Activated CD4-positive, alpha-beta memory T cell treated with anti-CD3 and anti-CD28 coated beads for 36 hours (primary cell): ENCODE results near the gene NIPA2. TPM values are rescaled to one million over a fixed set of nuclear protein-coding genes. Genes with fewer than 3 reads are reported as not detected.

Source experiments
- CTCF ChIA-PET: fragments of 350-600 bp; sonication (Branson Sonifier 250); formaldehyde crosslinking; loops from one replicate; lab custom pipeline; 2021; ENCODE audit warnings: antibody characterized with exemption, inconsistent platforms; lab: Charles Lee
- POLR2A ChIA-PET: fragments of 350-600 bp; sonication (Branson Sonifier 250); formaldehyde crosslinking; loops from one replicate; lab custom pipeline; 2021; ENCODE audit warnings: antibody characterized with exemption; lab: Charles Lee
- DNase-seq: peaks from one replicate; pipeline ENCODE4 v3.0.0-alpha.2; 2020
- H3K27ac Mint-ChIP-seq: one replicate; pipeline ENCODE4 v1.8.0; 2021; ENCODE audit warnings: mixed read lengths
- H3K27me3 Mint-ChIP-seq: one replicate; pipeline ENCODE4 v1.8.0; 2021; ENCODE audit warnings: mixed read lengths
- H3K36me3 Mint-ChIP-seq: one replicate; pipeline ENCODE4 v1.8.0; 2021; ENCODE audit warnings: mixed read lengths
- H3K4me1 Mint-ChIP-seq: one replicate; pipeline ENCODE4 v1.8.0; 2021; ENCODE audit warnings: low read depth, mixed read lengths
- H3K4me3 Mint-ChIP-seq: one replicate; pipeline ENCODE4 v1.8.0; 2021; ENCODE audit warnings: mild to moderate bottlenecking, mixed read lengths
- H3K9me3 Mint-ChIP-seq: one replicate; pipeline ENCODE4 v1.8.0; 2021; ENCODE audit warnings: mixed read lengths
- intact Hi-C: fragments of 100-400 bp; cut with micrococcal nuclease; formaldehyde crosslinking; loops from one replicate; pipeline ENCODE4 v1.15.1; 2023
- total RNA-seq, 2 experiments: library from RNA; stranded (reverse); gene quantifications; one replicate each; pipeline ENCODE4 v1.2.3, GENCODE V29; 2021

Gene NIPA2
- total RNA-seq, 2 experiments from 2014 or later: 70.5 TPM

- no peaks in the 10 kb centered on the region for H3K9me3 Mint-ChIP-seq
- H3K36me3 Mint-ChIP-seq: peaks cover 42% of the 10 kb centered on the region
- ChIA-PET CTCF (no interaction called here), POLR2A (no interaction called here)
- no peaks in the 10 kb centered on the region for H3K27me3 Mint-ChIP-seq
- H3K27ac Mint-ChIP-seq: no peak overlapping the region
- H3K4me3 Mint-ChIP-seq: no peak overlapping the region
- H3K4me1 Mint-ChIP-seq: no peaks in the 10 kb centered on the region
- intact Hi-C loops: no loop called here
- DNase-seq: no peak
Observed at GRCh38 chr15:22868928-22869327, 30.5 kb downstream of the NIPA2 start.

- H3K36me3 Mint-ChIP-seq: peaks cover 36% of the 10 kb centered on the region
- ChIA-PET POLR2A (no interaction called here), CTCF (no interaction called here)
- no peaks in the 10 kb centered on the region for H3K9me3 Mint-ChIP-seq
- no peak for DNase-seq
- no peaks in the 10 kb centered on the region for H3K4me1 Mint-ChIP-seq
- intact Hi-C loops: no loop called here
- no peak overlapping the region for H3K27ac Mint-ChIP-seq
- H3K27me3 Mint-ChIP-seq: no peaks in the 10 kb centered on the region
- no peak overlapping the region for H3K4me3 Mint-ChIP-seq
Observed at GRCh38 chr15:22869856-22870255, 31.4 kb downstream of the NIPA2 start.

- H3K27ac Mint-ChIP-seq: no peak overlapping the region
- no peaks in the 10 kb centered on the region for H3K4me1 Mint-ChIP-seq
- no peaks in the 10 kb centered on the region for H3K9me3 Mint-ChIP-seq
- H3K4me3 Mint-ChIP-seq: no peak overlapping the region
- CTCF ChIA-PET: no interaction called here
- no peak for DNase-seq
- H3K36me3 Mint-ChIP-seq: peaks cover 30% of the 10 kb centered on the region
- H3K27me3 Mint-ChIP-seq: no peaks in the 10 kb centered on the region
- intact Hi-C loops: no loop called here
- POLR2A ChIA-PET: no interaction called here
Observed at GRCh38 chr15:22870865-22871264, 32.4 kb downstream of the NIPA2 start.

GRCh38 chr15:22871481-22872086, 33.1 kb downstream of the NIPA2 start:
- Mint-ChIP-seq H3K4me3 (no peak overlapping the region), H3K9me3 (no peaks in the 10 kb centered on the region), H3K4me1 (no peaks in the 10 kb centered on the region), H3K27me3 (no peaks in the 10 kb centered on the region), H3K27ac (no peak overlapping the region), H3K36me3 (peaks cover 26% of the 10 kb centered on the region)
- ChIA-PET CTCF (no interaction called here), POLR2A (no interaction called here)
- intact Hi-C loops: no loop called here
- no peak for DNase-seq

- ChIA-PET CTCF (no interaction called here), POLR2A (no interaction called here)
- H3K4me1 Mint-ChIP-seq: no peaks in the 10 kb centered on the region
- no peaks in the 10 kb centered on the region for H3K9me3 Mint-ChIP-seq
- no peak overlapping the region for H3K4me3 Mint-ChIP-seq
- no peak overlapping the region for H3K27ac Mint-ChIP-seq
- intact Hi-C loops: no loop called here
- H3K36me3 Mint-ChIP-seq: peaks cover 33% of the 10 kb centered on the region
- no peak for DNase-seq
- H3K27me3 Mint-ChIP-seq: no peaks in the 10 kb centered on the region
Observed at GRCh38 chr15:22872936-22873701, 34.7 kb downstream of the NIPA2 start.

- Mint-ChIP-seq H3K27ac (no peak overlapping the region), H3K4me3 (no peak overlapping the region), H3K27me3 (no peaks in the 10 kb centered on the region), H3K9me3 (no peaks in the 10 kb centered on the region), H3K4me1 (no peaks in the 10 kb centered on the region), H3K36me3 (peaks cover 36% of the 10 kb centered on the region)
- ChIA-PET CTCF (no interaction called here), POLR2A (no interaction called here)
- intact Hi-C loops: no loop called here
- DNase-seq: no peak
Observed at GRCh38 chr15:22873841-22874240, 35.4 kb downstream of the NIPA2 start.

- H3K27me3 Mint-ChIP-seq: no peaks in the 10 kb centered on the region
- no peaks in the 10 kb centered on the region for H3K4me1 Mint-ChIP-seq
- no peak for DNase-seq
- H3K27ac Mint-ChIP-seq: no peak overlapping the region
- ChIA-PET POLR2A (no interaction called here), CTCF (no interaction called here)
- no peaks in the 10 kb centered on the region for H3K9me3 Mint-ChIP-seq
- H3K4me3 Mint-ChIP-seq: no peak overlapping the region
- intact Hi-C loops: no loop called here
- H3K36me3 Mint-ChIP-seq: peaks cover 36% of the 10 kb centered on the region
Observed at GRCh38 chr15:22874256-22874655, 35.8 kb downstream of the NIPA2 start.

GRCh38 chr15:22874966-22875365, 36.5 kb downstream of the NIPA2 start:
- ChIA-PET POLR2A (interaction anchor here (0.6 kb wide), 1 partner anchor 37 kb away, joined by 3 read pairs; no protein-coding TSS in a partner anchor), CTCF (no interaction called here)
- no peak overlapping the region for H3K4me3 Mint-ChIP-seq
- no peak for DNase-seq
- no peaks in the 10 kb centered on the region for H3K9me3 Mint-ChIP-seq
- peaks cover 34% of the 10 kb centered on the region for H3K36me3 Mint-ChIP-seq
- H3K27me3 Mint-ChIP-seq: no peaks in the 10 kb centered on the region
- H3K4me1 Mint-ChIP-seq: no peaks in the 10 kb centered on the region
- intact Hi-C loops: no loop called here
- no peak overlapping the region for H3K27ac Mint-ChIP-seq

GRCh38 chr15:22877117-22877516, 38.7 kb downstream of the NIPA2 start:
- Mint-ChIP-seq H3K4me1 (no peaks in the 10 kb centered on the region), H3K36me3 (peaks cover 39% of the 10 kb centered on the region), H3K27ac (no peak overlapping the region), H3K4me3 (no peak overlapping the region), H3K9me3 (no peaks in the 10 kb centered on the region), H3K27me3 (no peaks in the 10 kb centered on the region)
- POLR2A ChIA-PET: no interaction called here
- DNase-seq: no peak
- intact Hi-C loops: no loop called here
- CTCF ChIA-PET: no interaction called here

- Mint-ChIP-seq H3K4me1 (no peaks in the 10 kb centered on the region), H3K27ac (no peak overlapping the region), H3K9me3 (no peaks in the 10 kb centered on the region), H3K27me3 (no peaks in the 10 kb centered on the region), H3K36me3 (peaks cover 38% of the 10 kb centered on the region), H3K4me3 (no peak overlapping the region)
- ChIA-PET POLR2A (no interaction called here), CTCF (no interaction called here)
- no peak for DNase-seq
- intact Hi-C loops: no loop called here
Observed at GRCh38 chr15:22877607-22878006, 39.1 kb downstream of the NIPA2 start.

- ChIA-PET POLR2A (no interaction called here), CTCF (no interaction called here)
- Mint-ChIP-seq H3K27ac (no peak overlapping the region), H3K36me3 (peaks cover 34% of the 10 kb centered on the region), H3K4me1 (no peaks in the 10 kb centered on the region), H3K27me3 (no peaks in the 10 kb centered on the region), H3K4me3 (no peak overlapping the region), H3K9me3 (no peaks in the 10 kb centered on the region)
- intact Hi-C loops: no loop called here
- no peak for DNase-seq
Observed at GRCh38 chr15:22878103-22878502, 39.6 kb downstream of the NIPA2 start.

- no peak for DNase-seq
- H3K4me1 Mint-ChIP-seq: no peaks in the 10 kb centered on the region
- no peaks in the 10 kb centered on the region for H3K9me3 Mint-ChIP-seq
- ChIA-PET CTCF (no interaction called here), POLR2A (no interaction called here)
- intact Hi-C loops: no loop called here
- no peak overlapping the region for H3K4me3 Mint-ChIP-seq
- H3K27me3 Mint-ChIP-seq: no peaks in the 10 kb centered on the region
- no peak overlapping the region for H3K27ac Mint-ChIP-seq
- H3K36me3 Mint-ChIP-seq: peaks cover 32% of the 10 kb centered on the region
Observed at GRCh38 chr15:22880068-22880980, 41.9 kb downstream of the NIPA2 start.
